HG03159 (cell line): ENCODE measurements around the gene ULK4.
"Not testable (repeated sequence)": the region's sequence is repeated elsewhere in the genome, so short reads cannot be mapped to it uniquely, and the experiment has no call there.

Experiments
- ATAC-seq: cut with Tn5 transposase; IDR thresholded peaks from one replicate; pipeline ENCODE4 v1.9.1; 2021; ENCODE audit warnings: mild to moderate bottlenecking, moderate library complexity; ENCODE audit not compliant: unreplicated experiment

Gene ULK4

DNA sequence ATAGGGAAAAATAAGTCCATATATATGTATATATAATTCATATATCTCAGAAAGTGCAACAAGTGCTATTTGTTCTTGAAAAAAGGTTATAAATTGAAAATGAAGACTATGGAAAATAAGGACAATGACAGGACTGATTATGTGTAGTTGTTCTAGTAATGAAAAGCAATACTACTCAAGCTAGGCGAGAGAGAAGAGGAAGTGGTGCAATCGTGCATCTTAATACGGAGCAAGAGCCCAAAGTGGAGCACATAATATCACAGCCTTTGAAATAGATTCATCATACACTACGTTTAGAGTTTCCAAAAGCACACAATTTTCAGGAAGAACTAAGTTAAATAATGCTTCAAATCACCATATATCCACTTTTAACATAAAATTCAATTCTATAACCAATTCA lies 87.9 kb downstream of the ULK4 start:
- ATAC-seq: no peak

DNA sequence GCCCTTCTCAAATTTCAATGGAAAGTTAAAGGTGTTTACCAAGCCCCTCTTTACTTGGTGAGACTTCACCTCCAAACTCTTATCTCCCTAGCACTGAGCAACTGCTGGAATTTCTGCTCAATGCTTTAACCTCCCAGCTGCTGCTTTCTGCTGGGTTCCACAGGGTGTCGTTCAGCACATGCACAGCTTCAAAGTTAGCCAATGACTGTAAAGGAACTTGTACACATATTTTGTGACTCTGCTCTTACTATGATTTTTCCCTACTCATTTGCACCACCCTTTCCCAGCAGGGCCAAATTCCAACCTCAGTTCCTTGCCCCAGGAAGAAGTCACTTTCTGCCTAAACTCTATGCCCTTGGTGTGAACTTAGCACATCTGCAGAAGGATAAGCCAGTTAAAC lies 89.7 kb downstream of the ULK4 start:
- ATAC-seq: no peak

DNA sequence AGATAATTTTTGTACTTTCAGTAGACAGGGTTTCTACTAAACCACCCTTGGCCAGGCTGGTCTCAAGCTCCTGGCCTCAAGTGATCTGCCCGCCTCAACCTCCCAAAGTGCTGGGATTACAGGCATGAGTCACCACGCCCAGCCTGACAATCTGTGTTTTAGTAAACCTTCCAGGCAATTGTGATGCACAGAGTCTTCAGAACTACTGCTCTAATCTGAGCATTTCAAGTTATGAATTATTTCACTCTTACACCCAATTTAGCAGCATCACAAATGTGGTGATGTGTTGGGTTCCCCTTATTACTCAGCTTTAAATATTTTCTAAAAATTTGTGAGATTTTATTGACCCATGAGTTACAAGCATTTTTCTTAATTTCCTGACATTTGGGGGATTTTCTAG lies 94.4 kb downstream of the ULK4 start:
- no peak for ATAC-seq

DNA sequence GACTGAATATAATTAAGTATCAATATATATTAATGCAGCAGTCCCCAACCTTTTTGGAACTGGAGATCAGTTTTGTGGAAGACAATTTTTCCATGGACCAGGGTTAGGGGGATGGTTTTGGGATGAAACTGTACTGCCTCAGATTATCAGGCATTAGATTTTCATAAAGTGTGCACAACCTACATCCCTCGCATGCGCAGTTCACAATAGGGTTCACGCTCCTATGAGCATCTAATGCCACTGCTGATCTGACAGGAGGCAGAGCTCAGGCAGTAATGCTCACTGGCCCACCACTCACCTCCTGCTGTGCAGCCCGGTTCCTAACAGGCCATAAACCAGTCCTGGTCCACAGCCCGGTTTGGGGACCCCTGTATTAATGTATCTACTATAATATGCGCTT lies 95.6 kb downstream of the ULK4 start:
- no peak for ATAC-seq

DNA sequence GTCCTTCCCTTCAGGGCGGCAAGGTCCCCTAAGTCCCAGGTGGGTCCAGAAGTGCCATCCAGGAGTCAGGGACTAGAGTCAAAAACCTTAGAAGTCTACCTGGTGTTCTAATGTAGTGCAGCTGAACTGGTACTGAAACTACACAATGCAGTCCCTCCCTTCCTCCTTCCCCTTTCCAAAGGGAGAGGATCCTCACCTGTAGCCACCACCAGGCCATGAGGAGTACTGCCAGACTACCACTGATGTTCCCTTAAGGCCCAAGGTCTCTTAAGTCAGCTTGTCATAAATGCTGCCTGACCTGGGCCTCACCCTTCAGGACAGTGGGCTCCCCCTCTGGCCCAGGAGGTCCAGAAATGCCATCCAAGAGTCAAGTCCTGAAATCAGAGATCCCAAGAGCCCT lies 98.9 kb downstream of the ULK4 start:
- no peak for ATAC-seq

DNA sequence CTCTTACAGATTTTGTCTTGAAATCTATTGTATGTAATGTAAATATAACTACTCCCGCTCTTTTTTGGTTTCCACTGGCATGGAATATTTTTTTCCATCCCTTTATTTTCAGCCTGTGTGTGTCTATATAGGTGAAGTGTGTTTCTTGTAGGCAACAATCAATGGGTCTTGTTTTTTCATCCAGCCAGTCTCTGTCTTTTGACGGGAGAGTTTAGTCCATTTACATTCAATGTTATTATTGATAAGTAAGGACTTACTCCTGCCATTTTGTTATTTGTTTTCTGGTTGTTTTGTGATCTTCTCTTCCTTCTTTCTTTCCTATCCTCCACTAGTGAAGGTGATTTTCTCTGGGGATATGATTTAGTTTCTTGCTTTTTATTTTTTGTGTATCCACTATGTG lies 101.4 kb downstream of the ULK4 start:
- not testable (repeated sequence) for ATAC-seq

DNA sequence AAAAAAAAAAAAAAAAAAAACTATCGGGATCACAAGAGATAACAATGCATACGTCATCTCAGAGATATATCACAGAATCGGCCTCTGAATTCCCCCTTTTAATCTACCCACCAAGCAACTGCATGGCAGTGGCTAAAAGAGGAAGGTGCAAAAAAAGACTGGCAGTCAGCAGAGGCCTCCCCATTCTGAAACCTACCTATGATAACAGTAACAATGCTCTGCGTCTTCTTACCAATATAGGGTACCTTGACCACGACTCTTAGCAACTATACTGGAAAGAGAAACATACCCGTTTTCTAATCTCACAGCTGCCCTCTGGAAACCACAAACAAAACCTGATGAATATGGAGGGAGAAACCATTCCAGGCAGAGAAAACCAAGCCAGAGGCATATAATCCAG lies 106.9 kb downstream of the ULK4 start:
- ATAC-seq: no peak

DNA sequence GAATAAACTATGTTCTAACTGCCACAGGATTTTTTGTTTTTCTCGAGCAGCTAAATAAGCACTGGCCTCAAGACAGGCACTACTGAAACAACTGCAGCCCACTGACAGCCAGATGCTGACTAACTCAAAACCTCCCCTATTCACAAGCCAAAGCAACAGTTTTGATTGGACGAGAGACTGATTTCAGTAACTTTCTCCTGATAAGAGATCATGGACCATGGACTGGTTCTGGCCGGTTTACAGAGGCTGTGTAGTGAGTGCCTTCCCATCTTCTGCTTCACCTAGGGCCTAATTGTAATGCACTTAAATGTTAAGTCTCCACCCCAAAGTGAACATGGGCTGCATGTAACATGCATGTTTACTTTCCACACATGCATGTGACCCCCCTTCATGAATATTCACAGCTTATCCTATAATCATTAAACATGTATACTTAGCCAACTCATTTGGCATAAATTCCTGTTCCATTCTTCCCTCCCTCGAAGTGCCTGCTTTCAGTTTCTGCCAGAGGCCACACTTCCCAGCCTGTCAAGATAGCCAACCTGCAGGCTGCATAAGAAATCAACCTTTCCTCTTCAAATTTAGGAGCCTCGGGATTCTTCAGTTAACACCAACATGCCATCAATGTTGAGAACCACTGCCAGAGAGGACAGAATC lies 108.2 kb downstream of the ULK4 start:
- ATAC-seq: no peak

DNA sequence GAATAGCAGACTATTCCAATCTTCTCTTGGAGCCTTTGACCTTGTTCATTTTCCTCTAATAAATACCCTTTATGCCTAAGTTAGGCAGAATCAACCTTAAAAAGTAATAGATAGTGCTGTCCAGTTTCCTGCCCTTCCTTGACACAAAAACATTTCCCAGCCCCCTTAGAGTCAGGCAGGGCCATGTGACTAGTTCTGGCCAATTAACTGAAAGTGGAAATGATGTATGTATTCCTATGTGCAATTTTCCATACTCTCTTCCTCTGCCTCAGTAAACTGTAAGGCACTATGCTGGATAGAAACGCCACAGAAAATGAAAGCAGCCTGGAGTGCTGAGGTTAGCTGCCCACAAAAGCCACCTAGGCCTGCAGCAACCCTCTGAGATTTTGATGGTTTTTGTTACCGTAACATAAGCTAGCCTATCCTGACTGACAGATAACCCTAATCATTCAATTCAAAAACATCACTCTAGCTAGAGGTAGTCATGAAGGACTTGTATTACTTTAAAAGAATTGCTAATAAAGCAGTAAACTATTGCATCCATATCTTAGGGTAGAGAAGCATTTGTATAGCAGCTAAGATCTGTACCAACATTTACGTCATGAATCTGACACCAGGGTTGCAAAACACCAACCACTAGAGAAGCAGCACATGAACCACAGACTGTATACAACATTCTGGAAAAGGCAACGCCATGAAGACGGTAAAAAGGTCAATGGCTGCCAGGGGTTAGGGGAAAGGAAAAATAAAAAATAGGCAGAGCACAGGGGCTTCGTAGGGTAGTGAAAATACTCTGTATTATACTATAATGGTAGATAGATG lies 112.9 kb downstream of the ULK4 start:
- ATAC-seq: no peak

DNA sequence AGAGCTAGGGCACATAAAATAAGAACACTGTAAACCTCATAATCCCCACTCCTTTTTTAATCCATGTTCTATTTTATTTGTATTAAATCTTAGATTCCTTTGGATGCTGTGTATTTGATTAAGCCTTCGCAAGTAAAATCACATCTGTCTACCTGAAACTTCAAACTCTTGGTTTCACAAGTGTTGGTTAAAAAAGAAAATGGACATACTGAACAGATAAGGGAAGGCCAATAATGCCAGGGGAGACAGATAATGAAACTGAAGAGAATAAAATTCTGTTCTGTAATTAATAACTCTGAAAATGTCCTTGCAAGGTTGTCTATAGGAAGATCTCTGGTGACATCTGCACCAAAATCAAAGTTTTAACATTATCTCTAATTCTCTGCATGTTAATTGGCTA lies 114.2 kb downstream of the ULK4 start:
- ATAC-seq: no peak

DNA sequence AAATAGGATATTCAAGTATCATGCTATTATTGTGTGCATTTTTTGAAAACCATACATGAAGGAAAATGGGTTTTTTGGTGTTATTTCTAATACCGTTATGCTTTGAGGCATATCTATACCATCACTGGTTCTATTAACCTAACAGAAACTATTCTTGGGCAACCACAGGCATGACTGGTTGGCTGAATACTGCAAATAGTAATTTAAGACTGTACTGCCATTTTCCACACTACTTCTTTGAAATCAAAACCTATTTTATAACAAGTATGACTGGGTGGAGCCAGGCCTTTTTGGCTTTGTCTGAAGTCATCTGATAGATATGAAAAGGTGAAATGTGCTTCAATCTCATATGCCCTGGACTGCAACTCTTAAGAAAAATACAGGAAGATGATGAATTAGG lies 115.1 kb downstream of the ULK4 start:
- ATAC-seq: peak; percentile 72

DNA sequence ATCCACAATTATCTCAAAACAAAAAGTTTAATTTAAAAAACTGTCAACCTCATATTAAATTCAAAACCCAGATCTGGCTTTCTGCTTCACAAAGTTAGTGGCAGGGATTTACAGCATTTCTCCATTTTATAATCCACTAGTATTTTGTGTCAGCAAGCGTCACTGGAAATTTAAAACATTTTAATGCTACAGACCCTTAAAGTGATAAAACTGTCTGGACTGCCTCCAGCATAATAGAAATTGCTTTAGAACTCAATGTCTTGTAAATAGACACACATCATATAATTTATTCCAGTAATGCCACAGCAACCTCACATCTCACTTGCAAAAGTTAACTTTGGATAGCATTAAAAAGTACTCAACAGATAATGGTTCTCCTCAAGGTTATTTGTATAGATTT lies 116.1 kb downstream of the ULK4 start:
- no peak for ATAC-seq

DNA sequence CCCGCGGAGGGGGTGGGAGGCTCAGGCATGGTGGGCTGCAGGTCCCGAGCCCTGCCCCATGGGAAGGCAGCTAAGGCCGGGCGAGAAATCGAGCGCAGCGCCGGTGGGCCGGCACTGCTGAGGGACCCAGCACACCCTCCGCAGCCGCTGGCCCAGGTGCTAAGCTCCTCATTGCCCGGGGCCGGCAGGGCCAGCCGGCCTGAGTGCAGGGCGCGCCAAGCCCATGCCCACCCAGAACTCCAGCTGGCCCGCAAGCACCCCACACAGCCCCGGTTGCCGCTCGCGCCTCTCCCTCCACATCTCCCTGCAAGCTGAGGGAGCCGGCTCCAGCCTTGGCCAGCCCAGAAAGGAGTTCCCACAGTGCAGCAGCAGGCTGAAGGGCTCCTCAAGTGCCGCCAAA lies 117.6 kb downstream of the ULK4 start:
- ATAC-seq: not testable (repeated sequence)

DNA sequence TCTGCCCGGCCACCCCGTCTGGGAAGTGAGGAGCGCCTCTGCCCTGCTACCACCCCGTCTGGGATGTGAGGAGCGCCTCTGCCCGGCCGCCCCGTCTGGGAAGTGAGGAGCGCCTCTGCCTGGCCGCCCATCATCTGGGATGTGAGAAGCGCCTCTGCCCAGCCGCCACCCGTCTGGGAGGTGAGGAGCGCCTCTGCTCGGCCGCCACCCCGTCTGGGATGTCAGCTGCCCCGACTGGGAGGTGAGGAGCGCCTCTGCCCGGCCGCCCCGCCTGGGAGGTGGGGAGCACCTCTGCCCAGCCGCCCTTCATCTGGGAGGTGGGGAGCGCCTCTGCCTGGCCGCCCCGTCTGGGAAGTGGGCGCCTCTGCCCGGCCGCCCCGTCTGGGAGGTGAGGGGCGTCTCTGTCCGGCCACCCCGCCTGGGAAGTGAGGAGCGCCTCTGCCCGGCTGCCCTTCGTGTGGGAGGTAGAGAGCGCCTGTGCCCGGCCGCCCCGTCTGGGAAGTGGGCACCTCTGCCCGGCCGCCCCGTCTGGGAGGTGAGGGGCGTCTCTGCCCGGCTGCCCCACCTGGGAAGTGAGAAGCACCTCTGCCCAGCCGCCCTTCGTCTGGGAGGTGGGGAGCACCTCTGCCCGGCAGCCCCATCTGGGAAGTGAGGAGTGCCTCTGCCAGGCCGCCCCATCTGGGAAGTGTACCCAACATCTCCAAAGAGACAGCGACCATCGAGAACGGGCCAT lies 120.8 kb downstream of the ULK4 start:
- ATAC-seq: not testable (repeated sequence)

DNA sequence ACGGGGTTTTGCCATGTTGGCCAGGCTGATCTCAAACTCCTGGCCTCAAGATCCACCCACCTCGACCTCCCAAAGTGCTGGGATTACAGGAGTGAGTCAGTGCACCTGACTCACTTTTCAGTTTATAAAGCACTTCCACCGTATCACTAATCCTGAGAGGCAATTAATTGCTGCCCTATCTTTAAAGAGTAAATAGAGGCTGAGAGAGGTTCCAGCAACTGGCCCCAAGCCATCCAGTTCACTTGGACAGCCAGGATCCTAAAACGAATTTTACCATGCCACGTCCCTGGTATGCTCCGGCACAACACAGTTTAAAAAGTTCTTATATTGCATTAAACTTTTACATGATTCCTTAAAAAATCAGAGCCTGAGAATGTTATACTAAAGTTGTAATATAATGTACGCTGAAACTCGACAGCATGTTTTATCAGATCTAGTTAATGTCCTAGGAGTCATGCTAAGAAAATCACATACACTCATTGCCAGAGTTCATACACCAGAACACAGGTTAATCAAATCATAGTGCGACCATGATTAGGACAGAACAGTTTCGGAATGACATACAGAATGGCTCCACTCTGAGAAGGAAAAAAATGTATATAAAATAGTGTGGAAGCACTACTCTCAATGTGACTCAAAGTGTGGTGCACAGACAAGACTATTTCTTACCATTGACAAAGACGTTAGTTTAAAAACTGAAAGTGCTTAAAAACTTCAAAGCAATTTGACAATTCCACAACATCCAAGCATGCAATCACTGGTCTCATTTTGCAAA lies 125.4 kb downstream of the ULK4 start:
- peak; percentile 85 for ATAC-seq

DNA sequence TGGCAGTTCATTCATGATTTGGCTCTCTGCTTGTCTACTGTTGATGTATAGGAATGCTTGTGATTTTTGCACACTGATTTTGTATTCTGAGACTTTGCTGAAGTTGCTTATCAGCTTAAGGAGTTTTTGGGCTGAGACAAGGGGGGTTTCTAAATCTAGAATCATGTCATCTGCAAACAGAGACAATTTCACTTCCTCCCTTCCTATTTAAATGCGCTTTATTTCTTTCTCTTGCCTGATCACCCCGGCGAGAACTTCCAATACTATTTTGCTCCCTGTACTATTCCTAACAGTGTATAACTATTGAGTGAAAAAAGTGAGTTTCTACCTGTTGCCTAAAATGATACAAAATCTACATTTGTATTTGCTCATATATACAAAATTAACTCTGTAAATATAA lies 128.3 kb downstream of the ULK4 start:
- no peak for ATAC-seq

DNA sequence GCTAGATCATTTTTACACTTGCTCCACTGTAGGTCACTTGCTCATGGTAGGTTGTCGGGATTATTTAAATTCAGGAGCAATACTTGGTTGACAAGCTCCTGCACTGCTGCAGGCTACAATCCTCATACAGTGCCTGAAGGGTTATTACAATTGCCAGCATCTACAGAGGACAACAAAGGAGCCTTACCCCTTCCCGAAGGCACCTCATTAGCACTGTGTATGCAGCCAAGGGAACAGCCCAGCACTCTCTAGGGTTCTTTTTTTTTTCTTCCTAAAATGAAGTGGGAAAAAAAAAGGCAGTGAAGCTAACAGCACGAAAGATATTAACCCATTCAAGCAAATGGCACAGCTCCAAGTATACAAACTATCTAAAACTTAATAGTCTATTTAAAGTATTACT lies 142.7 kb downstream of the ULK4 start:
- no peak for ATAC-seq

DNA sequence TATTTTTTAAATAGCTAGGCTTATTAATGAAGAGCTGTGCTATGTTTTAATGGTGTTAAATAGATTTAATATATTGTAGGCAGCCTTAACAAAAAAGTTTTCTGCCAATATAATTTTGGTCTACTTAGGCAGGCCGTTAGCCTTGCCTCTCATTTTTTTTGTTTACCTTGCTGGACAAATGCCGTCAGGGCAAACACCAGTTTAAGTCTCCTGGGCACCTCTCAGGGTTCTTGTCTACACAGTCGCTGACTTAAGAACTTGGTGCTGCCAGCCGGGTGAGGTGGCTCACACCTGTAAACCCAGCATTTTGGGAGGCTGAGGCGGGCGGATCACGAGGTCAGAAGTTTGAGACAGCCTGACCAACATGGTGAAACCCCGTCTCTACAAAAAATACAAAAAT lies 153.3 kb downstream of the ULK4 start:
- ATAC-seq: no peak

DNA sequence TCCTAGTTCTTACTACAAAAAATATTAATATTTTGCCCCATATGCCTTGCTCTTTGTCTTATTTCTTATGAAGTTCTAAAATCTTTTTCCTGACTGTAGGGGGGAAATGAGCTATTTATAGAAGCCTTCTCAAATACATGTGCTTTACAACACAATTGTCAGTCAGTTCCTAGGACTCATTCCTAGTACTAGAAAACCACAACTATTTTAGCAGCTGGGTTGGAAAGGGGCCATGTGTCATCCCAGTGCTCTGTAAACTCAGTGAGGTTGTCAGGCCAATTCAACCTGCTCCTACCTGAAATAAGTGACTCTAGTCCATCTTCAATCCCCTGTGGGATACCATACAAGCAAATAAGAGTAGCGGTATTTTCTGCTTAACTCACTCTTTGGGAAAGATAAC lies 153.8 kb downstream of the ULK4 start:
- no peak for ATAC-seq

DNA sequence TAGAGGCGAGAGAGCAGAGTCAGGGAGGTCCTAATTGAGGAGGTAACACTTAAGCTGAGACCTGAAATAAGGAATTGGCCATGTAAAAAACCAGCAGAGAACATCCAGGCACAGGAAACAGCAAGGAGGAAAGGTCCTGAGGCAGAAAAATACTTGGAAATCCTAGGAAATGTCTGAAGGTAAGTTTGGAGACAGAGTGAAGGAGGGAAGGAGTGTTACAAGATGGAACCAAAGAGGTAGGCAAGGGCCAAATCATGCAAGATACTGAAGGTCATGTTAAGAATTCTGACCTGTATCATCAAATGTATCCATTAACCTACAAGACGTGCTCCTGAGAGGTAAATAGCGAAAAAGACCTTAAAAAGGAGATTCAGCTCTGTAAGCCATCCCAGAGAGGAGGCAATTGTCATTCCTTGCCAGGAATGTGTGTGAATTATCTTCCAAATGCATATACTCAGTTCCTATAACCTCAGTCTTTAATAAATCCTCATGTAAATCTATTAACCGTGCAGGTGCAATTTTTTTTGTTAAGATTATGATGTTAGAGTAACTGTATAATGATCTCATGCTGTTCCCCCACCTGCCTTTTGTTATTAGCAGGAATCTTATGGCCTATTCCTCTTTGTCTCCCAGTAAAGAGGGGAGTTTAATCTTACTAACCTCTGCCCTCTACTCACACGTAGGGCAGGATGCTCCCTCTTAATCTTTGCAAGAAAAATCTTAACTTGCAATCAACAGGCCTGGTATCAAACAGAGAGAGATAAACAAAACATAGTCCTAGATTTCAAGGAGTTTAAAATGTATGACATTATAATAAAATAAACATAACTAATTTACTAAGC lies 166.9 kb downstream of the ULK4 start:
- ATAC-seq: no peak
